Measurements from ENCODE around the gene SLC35E3. TPM values are rescaled to one million over a fixed set of nuclear protein-coding genes. Genes with fewer than 3 reads are reported as not detected.
"Not testable (repeated sequence)": the region's sequence is repeated elsewhere in the genome, so short reads cannot be mapped to it uniquely, and the experiment has no call there.

SLC35E3 gene
- total and polyA plus RNA-seq, 2 donors from 2014 or later, result 7.7 to 8.7 TPM

- peak overlapping the region; percentile 98 to 99 for H3K27ac ChIP-seq (ENCODE audit: low read depth in 2 of 2, low read length in 2 of 2)
- FAIRE-seq (no peak), DNase-seq (peak; percentile 82 to 95 (median 89))
- peaks cover 0 to 3% (median 2%) of the 10 kb centered on the region in 3 donors for H3K4me1 ChIP-seq (ENCODE audit: control insufficient read depth in 2 of 3, insufficient read depth in 2 of 3, low read depth in 1 of 3, low read length in 3 of 3)
- no peaks in the 10 kb centered on the region for H3K27me3 ChIP-seq (ENCODE audit: control insufficient read depth, insufficient read depth, low read length)
- H3K9ac ChIP-seq (ENCODE audit: low read length in 3 of 3), result peak overlapping the region; percentile 74 to 99 (median 97)
- peak overlapping the region; percentile 74 to 94 (median 86) for H3K4me3 ChIP-seq (ENCODE audit: low read length in 3 of 3)
- H3K36me3 ChIP-seq (ENCODE audit: control insufficient read depth in 2 of 3, insufficient read depth in 3 of 3, low read length in 3 of 3), result peaks cover 0 to 4% (median 4%) of the 10 kb centered on the region in 3 donors
- H3K9me3 ChIP-seq (ENCODE audit: control insufficient read depth in 2 of 3, insufficient read depth in 1 of 3, low read length in 3 of 3), result no peaks in the 10 kb centered on the region
- intact Hi-C loops (cut with DNase I), result no loop called here
- no peak for TF ChIP-seq CTCF (IDR thresholded peaks at IDR 0.05; ENCODE audit: borderline replicate concordance, extremely low read depth, insufficient read depth)
Measured at GRCh38 chr12:68808388-68809189, 62.6 kb downstream of the SLC35E3 start.

- intact Hi-C loops (cut with DNase I), result no loop called here
Measured at GRCh38 chr12:68809190-68810026, 63.4 kb downstream of the SLC35E3 start.

GRCh38 chr12:68810027-68810389 lies 64.0 kb downstream of the SLC35E3 start:
- DNase-seq; H3K27ac ChIP-seq (ENCODE audit: low read depth in 2 of 2, low read length in 2 of 2); intact Hi-C loops (cut with DNase I); H3K9me3 ChIP-seq (ENCODE audit: control insufficient read depth in 2 of 3, insufficient read depth in 1 of 3, low read length in 3 of 3); H3K9ac ChIP-seq (ENCODE audit: low read length in 3 of 3); H3K4me1 ChIP-seq (ENCODE audit: control insufficient read depth in 2 of 3, insufficient read depth in 2 of 3, low read depth in 1 of 3, low read length in 3 of 3); FAIRE-seq; H3K4me3 ChIP-seq (ENCODE audit: low read length in 3 of 3); H3K36me3 ChIP-seq (ENCODE audit: control insufficient read depth in 2 of 3, insufficient read depth in 3 of 3, low read length in 3 of 3); H3K27me3 ChIP-seq (ENCODE audit: control insufficient read depth, insufficient read depth, low read length): not testable (repeated sequence)

More at GRCh38 chr12:68809190-68810026, 63.4 kb downstream of the SLC35E3 start:
- Histone ChIP-seq H3K4me3 (ENCODE audit: low read length in 3 of 3) (peak overlapping the region; percentile 65 to 94 (median 86)), H3K36me3 (ENCODE audit: control insufficient read depth in 2 of 3, insufficient read depth in 3 of 3, low read length in 3 of 3) (peaks cover 1 to 4% (median 4%) of the 10 kb centered on the region in 3 donors), H3K27me3 (ENCODE audit: control insufficient read depth, insufficient read depth, low read length) (no peaks in the 10 kb centered on the region), H3K4me1 (ENCODE audit: control insufficient read depth in 2 of 3, insufficient read depth in 2 of 3, low read depth in 1 of 3, low read length in 3 of 3) (peaks cover 0 to 3% (median 2%) of the 10 kb centered on the region in 3 donors), H3K27ac (ENCODE audit: low read depth in 2 of 2, low read length in 2 of 2) (peak overlapping the region; percentile 98 to 99), H3K9ac (ENCODE audit: low read length in 3 of 3) (peak overlapping the region; percentile 24 to 99 (median 72)), H3K9me3 (ENCODE audit: control insufficient read depth in 2 of 3, insufficient read depth in 1 of 3, low read length in 3 of 3) (no peaks in the 10 kb centered on the region)
- no peak for FAIRE-seq
- TF ChIP-seq CTCF (IDR thresholded peaks at IDR 0.05; ENCODE audit: borderline replicate concordance, extremely low read depth, insufficient read depth), result no peak
- DNase-seq, result no peak

GRCh38 chr12:68811573-68811972 lies 65.6 kb downstream of the SLC35E3 start:
- H3K27me3 ChIP-seq (ENCODE audit: control insufficient read depth, insufficient read depth, low read length); H3K4me3 ChIP-seq (ENCODE audit: low read length in 3 of 3); FAIRE-seq; H3K27ac ChIP-seq (ENCODE audit: low read depth in 2 of 2, low read length in 2 of 2); H3K9me3 ChIP-seq (ENCODE audit: control insufficient read depth in 2 of 3, insufficient read depth in 1 of 3, low read length in 3 of 3); H3K9ac ChIP-seq (ENCODE audit: low read length in 3 of 3); intact Hi-C loops (cut with DNase I); H3K4me1 ChIP-seq (ENCODE audit: control insufficient read depth in 2 of 3, insufficient read depth in 2 of 3, low read depth in 1 of 3, low read length in 3 of 3); DNase-seq; H3K36me3 ChIP-seq (ENCODE audit: control insufficient read depth in 2 of 3, insufficient read depth in 3 of 3, low read length in 3 of 3): not testable (repeated sequence)
